Spleen (tissue), 11 donors: ENCODE measurements around the gene RSPO4. TPM values are rescaled to one million over a fixed set of nuclear protein-coding genes. Genes with fewer than 3 reads are reported as not detected.

Experiments used
- DNase-seq: peaks from one replicate; pipeline ENCODE4 v3.0.0-alpha.2; 2020
- H3K27ac ChIP-seq, 8 donors: fragments of 200-600 bp; sonication (generic) in 7 of 8; 1 replicate in 4 of 8; 2 replicates in 4 of 8; pipeline versions ENCODE4 v1.5.0 to v1.8.0; 2016 to 2021; ENCODE audit warnings: inconsistent platforms in 4 of 8, mild to moderate bottlenecking in 4 of 8, moderate library complexity in 1 of 8
- H3K27me3 ChIP-seq, 7 donors: fragments of 200-600 bp; sonication (generic) in 6 of 7; replicated peaks in 1 of 7; 1 replicate in 4 of 7; 2 replicates in 3 of 7; pipeline versions ENCODE4 v1.5.0 to v1.8.0; 2016 to 2021; ENCODE audit warnings: inconsistent platforms in 3 of 7, mild to moderate bottlenecking in 1 of 7
- H3K36me3 ChIP-seq, 6 donors: fragments of 200-600 bp; sonication (generic) in 5 of 6; 1 replicate in 4 of 6; 2 replicates in 2 of 6; pipeline versions ENCODE4 v1.5.0 to v1.8.0; 2016 to 2021; ENCODE audit warnings: inconsistent platforms in 2 of 6
- H3K4me1 ChIP-seq, 6 donors: fragments of 200-600 bp; sonication (generic) in 5 of 6; 1 replicate in 3 of 6; 2 replicates in 3 of 6; pipeline versions ENCODE4 v1.5.0 to v1.8.0; 2016 to 2021; ENCODE audit warnings: inconsistent platforms in 3 of 6
- H3K4me3 ChIP-seq, 8 donors: fragments of 200-600 bp; sonication (generic) in 7 of 8; 1 replicate in 4 of 8; 2 replicates in 4 of 8; pipeline versions ENCODE4 v1.5.0 to v1.8.0; 2016 to 2021; ENCODE audit warnings: inconsistent platforms in 4 of 8, mild to moderate bottlenecking in 4 of 8, moderate library complexity in 2 of 8
- H3K9me3 ChIP-seq, 8 donors: fragments of 200-600 bp; sonication (generic) in 7 of 8; 1 replicate in 4 of 8; 2 replicates in 4 of 8; pipeline versions ENCODE4 v1.5.0 to v1.8.0; 2016 to 2021; ENCODE audit warnings: inconsistent platforms in 4 of 8
- CTCF ChIP-seq, 11 experiments: fragments of 200-600 bp in 7 of 11; fragments of 450-650 bp in 4 of 11; sonication (generic) in 4 of 11; IDR thresholded peaks in 8 of 11; conservative IDR thresholded peaks in 3 of 11; 1 replicate in 7 of 11; 2 replicates in 4 of 11; pipeline versions ENCODE4 v1.4.0 to v1.8.0; 2016 to 2021; ENCODE audit warnings: antibody characterized with exemption in 11 of 11, inconsistent platforms in 4 of 11, mild to moderate bottlenecking in 1 of 11
- POLR2A ChIP-seq, 3 donors: fragments of 450-650 bp; IDR thresholded peaks; one replicate each; pipeline ENCODE4 v1.5.1; 2017; ENCODE audit warnings: antibody characterized with exemption in 3 of 3, mild to moderate bottlenecking in 1 of 3
- POLR2AphosphoS5 ChIP-seq, 3 donors: sonication (generic); formaldehyde crosslinking; IDR thresholded peaks; one replicate each; pipeline ENCODE4 v1.5.1; 2017; ENCODE audit warnings: antibody characterized with exemption in 3 of 3
- WGBS, 5 donors: extraction: QIAGEN DNeasy Blood & Tissue Kit in 3 of 5; methylation state at CpG; one replicate each; pipeline versions ENCODE4 v1.1.5 to v1.1.7; 2013 to 2018; 5-methylcytosine and 5-hydroxymethylcytosine counted together
- intact Hi-C: fragments of 100-400 bp; cut with DNase I; formaldehyde crosslinking; loops from one replicate; pipeline ENCODE4 v1.15.0; 2023; ENCODE audit warnings: low total_unique reads
- polyA plus RNA-seq, 3 donors: library from polyadenylated mRNA; stranded (reverse); fragments of 200-250 nt; gene quantifications; one replicate each; pipeline ENCODE4 v1.2.1, GENCODE V29; 2013
- total RNA-seq, 7 donors: library from RNA; depleted of rRNA in 3 of 7; stranded (reverse); fragments of >200 nt in 3 of 7; fragmentation: NEBNext Ultra II Directional in 4 of 7; extraction: Animal tissue kit (Norgen Biotek cat#: 25700) in 4 of 7; gene quantifications; one replicate each; pipeline versions ENCODE4 v1.1.0 to v1.2.1, GENCODE V29; 2016 to 2021
- donor health status: healthy with polysubstance abuse.
- donor health status: DM: no; HTN: no; CAD: no; lungs with moderate emphysema.
- donor health status: DM: no; HTN: no; CAD: no.
- donor health status: Bipolar disorder and iron deficiency.
- donor health status: healthy.
- donor health status: DM: no; HTN: no; CAD: no.
- donor health status: DM: yes; HTN: yes; CAD: no.

Gene RSPO4
- total and polyA plus RNA-seq, 10 donors, result 0.02 to 0.32 (median 0.14) TPM; not detected in 6

- Histone ChIP-seq H3K27ac (no peak overlapping the region), H3K9me3 (peaks cover 0 to 36% (median 28%) of the 10 kb centered on the region in 8 donors), H3K4me1 (no peaks in the 10 kb centered on the region), H3K27me3 (no peaks in the 10 kb centered on the region), H3K36me3 (no peaks in the 10 kb centered on the region), H3K4me3 (no peak overlapping the region)
- intact Hi-C loops, result no loop called here
- DNase-seq, result no peak
- TF ChIP-seq POLR2AphosphoS5 (IDR thresholded peaks at IDR 0.05), result no peak
- no peak for TF ChIP-seq POLR2A (IDR thresholded peaks at IDR 0.05)
- TF ChIP-seq CTCF (IDR thresholded peaks at IDR 0.05 in 8 of 11, conservative IDR thresholded peaks at IDR 0.05 in 3 of 11), result no peak
- 67 to 98% (median 92%) methylated on average over 2 of the region's 2 CpGs for WGBS, 5 donors
Observed at GRCh38 chr20:933029-933428, 69.1 kb downstream of the RSPO4 start.

GRCh38 chr20:931401-931800 is 70.7 kb downstream of the RSPO4 start:
- Histone ChIP-seq H3K27me3 (no peaks in the 10 kb centered on the region), H3K4me3 (no peak overlapping the region), H3K4me1 (no peaks in the 10 kb centered on the region), H3K36me3 (no peaks in the 10 kb centered on the region), H3K9me3 (peaks cover 0 to 36% (median 28%) of the 10 kb centered on the region in 8 donors), H3K27ac (no peak overlapping the region)
- 27 to 67% (median 59%) methylated on average over 1 of the region's 1 CpG for WGBS, 5 donors
- intact Hi-C loops, result no loop called here
- no peak for TF ChIP-seq CTCF (IDR thresholded peaks at IDR 0.05 in 8 of 11, conservative IDR thresholded peaks at IDR 0.05 in 3 of 11)
- no peak for TF ChIP-seq POLR2AphosphoS5 (IDR thresholded peaks at IDR 0.05)
- no peak for TF ChIP-seq POLR2A (IDR thresholded peaks at IDR 0.05)
- no peak for DNase-seq

- Histone ChIP-seq H3K4me3 (no peak overlapping the region), H3K4me1 (no peaks in the 10 kb centered on the region), H3K36me3 (no peaks in the 10 kb centered on the region), H3K27ac (no peak overlapping the region), H3K27me3 (peaks cover 0 to 19% (median 0%) of the 10 kb centered on the region in 7 donors), H3K9me3 (peaks cover 0 to 18% (median 15%) of the 10 kb centered on the region in 8 donors)
- 67 to 85% (median 74%) methylated on average over 6 of the region's 6 CpGs for WGBS, 5 donors
- DNase-seq, result no peak
- intact Hi-C loops, result no loop called here
- TF ChIP-seq POLR2A (IDR thresholded peaks at IDR 0.05) (no peak), CTCF (IDR thresholded peaks at IDR 0.05 in 8 of 11, conservative IDR thresholded peaks at IDR 0.05 in 3 of 11) (no peak), POLR2AphosphoS5 (IDR thresholded peaks at IDR 0.05) (no peak)
Observed at GRCh38 chr20:926670-927069, 75.4 kb downstream of the RSPO4 start.

GRCh38 chr20:925516-925915 is 76.6 kb downstream of the RSPO4 start:
- Histone ChIP-seq H3K9me3 (peaks cover 0 to 7% (median 3%) of the 10 kb centered on the region in 8 donors), H3K4me1 (no peaks in the 10 kb centered on the region), H3K4me3 (no peak overlapping the region), H3K27ac (no peak overlapping the region), H3K36me3 (no peaks in the 10 kb centered on the region), H3K27me3 (peaks cover 0 to 19% (median 0%) of the 10 kb centered on the region in 7 donors)
- TF ChIP-seq CTCF (IDR thresholded peaks at IDR 0.05 in 8 of 11, conservative IDR thresholded peaks at IDR 0.05 in 3 of 11), result no peak
- no peak for TF ChIP-seq POLR2A (IDR thresholded peaks at IDR 0.05)
- TF ChIP-seq POLR2AphosphoS5 (IDR thresholded peaks at IDR 0.05), result no peak
- DNase-seq, result no peak
- WGBS, 5 donors, result 88 to 96% (median 95%) methylated on average over 9 of the region's 9 CpGs
- intact Hi-C loops, result no loop called here
